GM08714 (cell line): ENCODE measurements around the gene CDKAL1.

Experiments
- H3K4me3 ChIP-seq: fragments of 200-500 bp; sonication (Bioruptor generic); 2 replicates; pipeline ENCODE4 v1.5.1; 2014; ENCODE audit warnings: mild to moderate bottlenecking, low read length, inconsistent platforms
- ZNF274 ChIP-seq: IDR thresholded peaks from 2 replicates; pipeline ENCODE4 v1.6.1; 2012; ENCODE audit warnings: mild to moderate bottlenecking, low read depth, low read length

Gene CDKAL1

DNA sequence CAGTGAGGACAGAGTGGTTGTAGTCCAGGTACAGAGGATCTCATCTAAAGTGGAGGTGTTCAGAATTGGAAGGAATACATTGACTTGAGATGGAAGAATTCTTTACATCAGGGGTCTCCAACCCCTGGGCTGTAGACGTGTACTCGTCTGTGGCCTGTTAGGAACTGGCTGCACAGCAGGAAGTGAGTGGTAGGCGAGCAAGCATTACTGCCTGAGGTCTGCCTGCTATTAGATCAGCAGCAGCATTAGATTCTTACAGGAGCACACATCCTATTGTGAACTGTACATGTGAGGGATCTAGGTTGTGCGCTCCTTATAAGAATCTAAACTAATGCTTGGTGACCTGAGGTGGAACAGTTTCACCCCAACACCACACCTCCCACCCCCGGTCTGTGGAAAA lies 121.1 kb downstream of the CDKAL1 start:
- no peak for TF ChIP-seq ZNF274

DNA sequence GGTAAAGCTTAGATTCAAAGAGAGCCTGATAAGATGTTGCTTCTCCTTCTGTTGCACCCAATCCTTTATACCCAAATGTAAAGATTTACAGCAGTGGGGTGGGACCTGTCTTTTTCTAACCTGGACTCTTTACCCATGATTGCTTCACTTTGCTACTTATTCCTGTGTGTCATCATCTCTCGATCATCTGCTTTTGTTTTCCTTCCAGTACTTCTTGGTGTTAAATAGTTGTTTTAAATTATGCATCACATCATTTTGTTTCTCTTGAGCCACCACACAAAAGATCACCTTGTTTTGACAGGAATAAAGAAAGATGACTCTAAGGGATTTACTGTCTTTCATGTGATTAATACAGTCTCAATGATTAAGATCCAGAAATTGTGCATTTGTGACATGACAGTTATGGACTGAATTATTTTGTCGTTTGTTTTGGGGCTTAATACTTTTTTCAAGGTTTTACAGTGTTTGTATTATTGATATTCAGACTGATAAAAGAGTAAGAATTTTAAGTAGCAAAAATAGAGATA lies 123.1 kb downstream of the CDKAL1 start:
- no peak for TF ChIP-seq ZNF274
- no peak overlapping the region for H3K4me3 ChIP-seq

More for the DNA sequence above, 121.1 kb downstream of the CDKAL1 start:
- no peak overlapping the region for H3K4me3 ChIP-seq

DNA sequence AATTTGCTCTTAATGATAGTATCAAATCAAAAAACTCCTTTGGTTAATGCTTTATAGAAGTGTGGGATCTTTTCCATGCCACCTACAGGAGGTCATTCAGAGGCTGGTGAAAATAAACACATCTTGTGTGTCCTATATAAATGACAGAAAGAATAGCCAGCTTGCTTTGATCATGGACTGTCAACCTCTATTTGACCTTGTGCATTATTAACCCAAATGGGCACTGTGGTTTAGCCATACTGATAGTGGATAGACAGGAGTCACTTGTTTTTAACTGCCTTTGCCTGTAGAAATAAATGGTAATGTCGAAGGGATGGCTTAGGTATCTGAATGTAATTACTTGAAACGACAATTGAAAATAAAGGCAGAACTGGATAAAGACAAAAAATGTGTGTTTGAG lies 123.8 kb downstream of the CDKAL1 start:
- no peak for TF ChIP-seq ZNF274
- no peak overlapping the region for H3K4me3 ChIP-seq

DNA sequence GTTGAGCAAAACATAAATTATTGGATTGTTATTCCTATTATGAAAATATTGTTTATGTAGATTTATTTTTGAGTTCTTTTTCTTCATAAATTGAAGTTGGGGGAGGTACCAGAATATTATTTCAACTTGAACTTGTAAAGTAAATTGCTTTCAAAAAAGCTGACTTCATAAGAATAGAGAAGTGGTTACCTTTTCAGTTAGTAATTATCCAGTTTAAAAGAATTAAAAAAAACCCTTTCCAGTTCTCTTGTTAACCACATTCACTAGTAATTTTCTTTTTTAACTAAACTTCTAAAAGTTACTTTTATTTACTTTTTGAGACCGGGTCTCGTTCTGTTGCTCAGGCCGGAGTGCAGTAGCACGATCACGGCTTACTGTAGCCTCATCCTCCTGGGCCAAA lies 124.3 kb downstream of the CDKAL1 start:
- H3K4me3 ChIP-seq: no peak overlapping the region
- no peak for TF ChIP-seq ZNF274

DNA sequence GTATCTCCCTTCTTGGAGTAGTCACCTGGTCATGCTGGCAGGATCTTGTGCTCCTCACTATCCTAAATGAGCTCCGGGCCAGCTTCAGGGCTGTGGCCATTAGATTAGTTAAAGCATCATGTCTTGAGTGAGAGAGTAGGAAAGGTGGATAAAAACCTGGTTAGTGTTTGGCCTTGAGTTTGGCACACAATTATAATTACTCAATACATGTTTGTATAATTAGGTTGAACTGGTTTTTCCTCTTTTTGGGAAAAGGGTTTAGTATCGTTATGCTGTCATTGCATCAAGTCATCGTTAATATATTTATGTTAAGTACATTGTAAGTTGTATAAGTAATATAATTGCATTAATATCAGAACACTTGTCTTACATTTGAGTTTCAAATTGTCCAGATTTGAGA lies 126.3 kb downstream of the CDKAL1 start:
- H3K4me3 ChIP-seq: no peak overlapping the region
- TF ChIP-seq ZNF274: no peak

DNA sequence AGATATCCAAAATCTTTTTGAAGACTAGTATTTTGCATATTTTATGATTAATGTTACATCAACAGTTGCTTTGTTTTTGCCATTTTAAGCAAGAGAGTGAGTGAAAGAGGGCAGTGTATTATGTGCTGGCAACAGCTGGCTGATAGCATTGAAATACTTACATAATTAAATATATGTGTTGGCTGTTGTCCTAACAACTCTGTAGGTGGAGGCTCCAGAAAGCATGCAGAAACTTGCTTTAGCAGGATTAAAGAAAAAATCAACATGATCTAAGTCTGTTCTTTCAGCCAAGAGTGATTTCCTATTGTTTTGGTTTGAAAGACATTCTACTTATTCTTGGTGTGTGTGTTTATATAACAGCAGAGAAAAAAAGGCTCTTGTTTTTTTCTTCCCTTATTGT lies 127.5 kb downstream of the CDKAL1 start:
- H3K4me3 ChIP-seq: no peak overlapping the region
- no peak for TF ChIP-seq ZNF274

DNA sequence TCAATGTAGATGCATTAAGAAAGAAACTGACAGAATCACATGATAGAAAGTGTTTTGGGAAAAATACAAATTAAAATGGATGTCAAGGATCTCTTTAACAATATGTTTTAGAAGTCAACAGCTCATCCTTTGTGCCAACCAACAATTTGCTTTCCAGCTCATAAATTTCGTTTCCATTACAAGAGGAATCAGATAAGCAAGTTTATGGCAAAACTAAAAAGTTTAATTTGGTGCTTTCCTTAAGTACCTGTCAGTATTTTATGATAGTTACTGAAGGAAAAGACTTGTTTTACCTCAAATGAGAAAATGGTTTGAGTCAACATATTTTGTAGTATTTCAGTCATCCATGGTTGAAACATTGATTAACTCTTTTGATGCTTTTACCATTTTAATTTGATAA lies 130.0 kb downstream of the CDKAL1 start:
- no peak overlapping the region for H3K4me3 ChIP-seq
- no peak for TF ChIP-seq ZNF274

DNA sequence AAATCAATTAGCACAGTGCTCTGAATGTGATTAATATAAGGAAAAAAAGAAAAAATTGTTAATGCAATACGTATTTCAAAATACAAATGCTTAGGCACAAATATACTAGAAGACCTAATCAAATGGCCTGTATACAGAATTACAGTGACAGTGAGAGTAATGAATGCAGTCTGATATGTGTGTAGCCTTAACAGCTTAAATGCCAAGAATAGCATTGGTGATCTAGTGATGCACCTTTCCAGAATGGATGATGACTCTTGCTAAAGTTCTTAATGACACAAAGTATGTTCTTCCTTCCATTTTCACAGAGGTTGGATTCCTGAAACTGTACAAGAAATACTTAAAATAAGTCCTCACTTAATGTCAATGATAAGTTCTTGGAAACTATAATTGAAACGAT lies 131.0 kb downstream of the CDKAL1 start:
- TF ChIP-seq ZNF274: no peak
- H3K4me3 ChIP-seq: no peak overlapping the region

DNA sequence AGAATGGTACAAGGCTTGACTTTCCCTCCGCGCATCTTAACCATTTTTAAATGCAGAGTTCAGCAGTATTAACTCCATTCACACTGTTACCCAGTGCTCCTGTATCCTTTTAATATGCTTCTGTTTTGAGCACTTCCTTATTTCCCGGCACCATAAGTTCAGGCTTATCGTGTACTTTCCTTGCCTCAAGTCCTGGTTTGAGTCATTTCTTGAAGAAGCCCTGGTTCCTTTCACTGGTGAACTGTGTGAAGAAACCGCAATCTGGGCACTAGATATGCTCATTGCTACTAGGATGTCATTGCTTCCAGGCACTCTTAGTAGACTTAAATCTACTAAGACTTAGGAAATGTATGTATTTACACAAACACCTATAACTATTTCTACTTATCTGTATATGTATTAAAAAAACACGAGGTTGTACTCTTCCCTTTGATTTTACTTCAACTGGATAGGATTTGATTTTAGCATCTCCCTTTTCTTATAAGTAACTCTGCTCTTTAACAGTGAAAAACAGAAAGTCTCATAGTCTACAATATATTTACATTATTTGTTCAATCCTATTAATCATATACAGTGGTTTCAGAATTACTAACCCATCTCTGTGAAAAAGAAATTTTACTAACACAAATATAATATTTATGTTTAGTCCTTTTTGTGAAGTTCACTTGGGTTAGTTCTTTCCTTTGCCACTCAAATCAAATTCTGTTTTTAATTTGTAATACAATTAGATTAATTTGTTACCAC lies 135.5 kb downstream of the CDKAL1 start:
- no peak for TF ChIP-seq ZNF274

DNA sequence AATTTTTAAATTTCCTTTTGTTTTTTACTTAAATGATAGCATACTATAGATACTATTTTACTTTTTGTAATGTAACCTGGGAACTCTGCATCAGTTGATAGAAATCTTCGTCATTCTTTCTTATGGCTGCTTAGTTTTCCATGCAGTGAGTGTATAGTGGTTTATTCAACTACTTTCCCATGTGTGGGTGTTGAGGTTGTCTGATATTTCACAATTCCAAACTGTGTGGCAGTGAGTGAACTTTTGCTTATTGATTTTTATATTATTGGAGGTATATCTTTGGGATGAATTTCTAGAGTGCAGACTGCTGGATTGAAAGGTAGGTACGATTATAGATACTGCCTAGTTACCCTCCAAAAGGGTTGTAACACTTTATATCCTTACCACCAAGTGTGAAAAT lies 136.5 kb downstream of the CDKAL1 start:
- no peak overlapping the region for H3K4me3 ChIP-seq
- TF ChIP-seq ZNF274: no peak

More for the DNA sequence above, 135.5 kb downstream of the CDKAL1 start:
- no peak overlapping the region for H3K4me3 ChIP-seq

DNA sequence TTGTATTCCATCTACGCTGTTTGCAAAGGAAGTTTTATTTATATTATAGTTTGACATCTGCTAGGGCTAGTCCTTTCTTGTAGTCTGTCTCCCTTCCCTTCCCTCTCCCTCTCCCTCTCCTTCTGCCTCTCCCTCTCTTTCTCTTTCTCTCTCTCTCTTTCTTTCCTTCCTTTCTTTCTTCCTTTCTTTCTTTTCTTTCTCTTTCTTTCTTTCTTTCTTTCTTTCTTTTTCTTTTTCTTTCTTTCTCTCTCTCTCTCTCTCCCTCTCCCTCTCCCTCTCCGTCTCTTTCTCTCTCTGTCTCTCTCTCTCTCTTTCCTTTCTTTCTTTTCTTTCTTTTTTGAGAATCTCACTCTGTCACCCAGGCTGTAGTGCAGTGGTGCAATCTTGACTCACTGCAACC lies 137.8 kb downstream of the CDKAL1 start:
- H3K4me3 ChIP-seq: no peak overlapping the region
- no peak for TF ChIP-seq ZNF274

DNA sequence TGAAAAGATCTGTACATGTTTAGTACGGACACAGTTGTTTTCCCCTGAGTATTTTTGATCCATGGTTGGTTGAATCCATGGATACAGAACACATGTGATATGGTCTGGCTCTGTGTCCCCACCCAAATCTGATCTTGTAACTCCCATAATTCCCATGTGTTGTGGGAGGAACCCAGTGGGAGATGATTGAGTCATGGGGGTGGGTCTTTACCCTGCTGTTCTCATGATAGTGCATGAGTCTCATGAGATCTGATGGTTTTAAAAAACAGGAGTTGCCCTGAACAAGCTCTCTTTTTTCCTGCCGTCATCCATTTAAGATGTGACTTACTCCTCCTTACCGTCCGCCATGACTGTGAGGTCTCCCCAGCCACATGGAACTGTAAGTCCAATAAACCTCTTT lies 139.2 kb downstream of the CDKAL1 start:
- H3K4me3 ChIP-seq: no peak overlapping the region
- no peak for TF ChIP-seq ZNF274

DNA sequence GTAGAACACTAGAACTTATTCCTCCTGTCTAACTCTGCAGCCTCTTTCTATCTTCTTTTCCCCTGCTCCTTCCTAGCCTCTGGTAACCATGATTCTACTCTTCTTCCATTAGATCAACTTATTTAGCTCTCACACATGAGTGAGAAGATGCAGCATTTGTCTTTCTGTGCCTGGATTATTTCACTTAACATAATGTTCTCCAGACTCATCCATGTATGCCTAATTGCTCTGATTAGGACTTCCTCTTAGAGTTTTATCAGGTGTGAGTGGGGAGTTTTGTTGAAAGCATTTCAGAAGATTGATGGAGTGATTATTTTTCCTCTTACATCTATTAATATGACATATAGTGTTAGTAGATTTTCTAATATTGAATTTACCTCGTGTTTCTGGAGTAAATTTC lies 140.4 kb downstream of the CDKAL1 start:
- H3K4me3 ChIP-seq: no peak overlapping the region
- no peak for TF ChIP-seq ZNF274

DNA sequence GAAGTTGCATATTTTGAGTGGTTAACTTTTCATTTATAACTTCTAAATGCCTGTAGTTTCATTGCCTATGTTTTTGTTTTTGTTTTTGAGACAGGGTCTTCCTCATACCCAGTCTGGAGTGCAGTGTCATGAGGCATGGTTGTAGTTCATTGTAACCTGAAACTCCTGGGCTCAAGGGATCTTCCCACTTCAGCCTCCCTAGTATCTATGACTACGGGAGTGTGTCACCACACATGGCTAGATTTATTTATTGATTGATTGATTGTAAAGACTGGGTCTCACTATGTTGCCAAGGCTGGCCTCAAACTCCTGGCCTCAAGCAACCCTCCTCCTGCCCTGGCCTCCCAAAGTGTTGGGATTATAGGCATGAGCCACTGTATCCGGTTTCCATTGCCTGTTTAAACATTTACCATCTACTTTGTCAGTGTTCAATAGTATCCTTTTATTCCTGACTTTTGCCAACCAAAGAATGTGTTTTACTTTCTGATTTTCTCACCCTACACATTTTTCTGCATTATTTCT lies 144.6 kb downstream of the CDKAL1 start:
- TF ChIP-seq ZNF274: no peak

DNA sequence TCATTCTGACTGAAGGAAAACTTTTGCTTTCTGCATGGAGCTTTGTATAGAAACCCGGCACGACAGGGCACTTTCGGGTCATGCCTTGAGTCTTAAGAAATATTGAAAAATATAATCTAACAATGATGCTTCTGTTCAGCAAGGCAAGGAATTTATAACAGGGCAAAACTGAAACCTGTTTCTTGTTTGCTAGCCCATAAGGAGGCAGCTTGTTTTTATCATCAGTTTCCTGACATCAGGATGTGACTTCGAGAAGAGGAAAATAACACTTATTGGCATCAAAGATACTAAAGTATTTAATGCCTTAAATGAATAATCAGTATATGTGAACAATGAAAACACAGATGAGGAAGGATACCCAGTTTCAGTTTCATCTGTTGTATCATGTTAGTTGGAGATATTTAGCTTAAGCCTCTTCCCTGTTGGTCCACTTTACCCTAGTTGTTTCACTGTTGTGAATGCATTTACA lies 146.5 kb downstream of the CDKAL1 start:
- no peak overlapping the region for H3K4me3 ChIP-seq
- TF ChIP-seq ZNF274: no peak

More for the DNA sequence above, 144.6 kb downstream of the CDKAL1 start:
- no peak overlapping the region for H3K4me3 ChIP-seq
